Choroid plexus epithelial cell (primary cell): ENCODE measurements around the gene POR.

Experiments used
- DNase-seq: peaks from one replicate; pipeline ENCODE4 v3.0.0-alpha.2; 2010; ENCODE audit warnings: low read depth
- H3K4me3 ChIP-seq: 2 replicates; pipeline ENCODE4 v1.5.1; 2011; ENCODE audit warnings: low read depth, mild to moderate bottlenecking, control low read depth, low read length, moderate library complexity
- CTCF ChIP-seq: conservative IDR thresholded peaks from 2 replicates; pipeline ENCODE4 v1.5.1; 2011; ENCODE audit warnings: low read depth, mild to moderate bottlenecking, control low read depth, inconsistent platforms, low read length, moderate library complexity

POR gene

GRCh38 chr7:75989500-75990388 lies 74.8 kb downstream of the POR start:
- no peak for TF ChIP-seq CTCF
- H3K4me3 ChIP-seq, result no peak overlapping the region
- no peak for DNase-seq

- TF ChIP-seq CTCF, result no peak
- no peak overlapping the region for H3K4me3 ChIP-seq
Observed at GRCh38 chr7:75991531-75992082, 76.7 kb downstream of the POR start.

GRCh38 chr7:75992083-75992755 lies 77.3 kb downstream of the POR start:
- no peak for TF ChIP-seq CTCF
- no peak for DNase-seq
- no peak overlapping the region for H3K4me3 ChIP-seq

More at GRCh38 chr7:75991531-75992082, 76.7 kb downstream of the POR start:
- DNase-seq, result no peak

- TF ChIP-seq CTCF, result no peak
- peak overlapping the region; percentile 78 for H3K4me3 ChIP-seq
- DNase-seq, result peak; percentile 62
Observed at GRCh38 chr7:75993689-75994387, 78.9 kb downstream of the POR start.

DNA sequence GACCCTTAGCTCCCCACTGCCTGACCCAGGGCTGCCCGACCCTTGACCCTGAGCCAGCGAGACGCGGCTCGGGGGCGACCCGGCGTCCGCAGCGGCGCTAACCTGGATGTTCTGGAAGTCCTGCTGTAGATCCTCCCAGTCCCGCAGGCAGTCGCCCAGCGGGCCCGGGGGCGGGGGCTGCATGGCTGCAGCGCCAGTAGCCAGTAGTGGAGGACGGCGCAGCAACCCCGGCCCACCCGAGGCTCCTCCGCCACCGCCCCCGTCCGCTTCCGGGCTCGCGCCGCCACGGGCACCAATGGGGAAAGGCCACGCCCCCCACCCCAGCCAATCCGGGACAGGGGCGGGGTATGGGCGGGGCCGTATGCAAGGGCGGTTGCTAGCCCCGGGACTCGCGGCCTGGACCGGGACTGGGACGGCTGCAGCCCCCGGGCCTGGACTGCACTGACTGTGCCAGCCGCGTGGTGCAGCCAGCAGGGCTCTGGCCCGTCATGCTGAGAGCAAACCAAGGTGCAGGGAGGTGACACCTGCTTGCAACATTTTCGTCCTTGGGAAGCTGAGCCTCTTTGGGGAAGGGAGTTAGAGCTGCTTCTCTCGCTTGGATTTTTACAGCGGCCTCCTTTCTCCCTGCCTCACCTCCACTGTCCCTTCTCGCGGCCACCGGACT lies 79.6 kb downstream of the POR start, which contains the start of gene TMEM120A:
TMEM120A (minus strand) TSS at position 208 of the 664 bp plus-strand sequence; CDS start at position 183, 25 bp downstream.
- TF ChIP-seq CTCF, result peak; percentile 37
- peak; percentile 95 for DNase-seq
- H3K4me3 ChIP-seq, result peak within 1 kb of the TSS; percentile 78

- H3K4me3 ChIP-seq, result peak overlapping the region; percentile 62
- TF ChIP-seq CTCF, result no peak
- DNase-seq, result no peak
Observed at GRCh38 chr7:75995052-75995471, 80.1 kb downstream of the POR start.
